DND-41 (cell line): ENCODE results near the gene PTPN21.

ENCODE experiments used
- CTCF ChIP-seq: IDR thresholded peaks from 2 replicates; pipeline ENCODE4 v1.5.1; 2012; ENCODE audit warnings: borderline replicate concordance, low read length, moderate library complexity, mild to moderate bottlenecking; ENCODE audit not compliant: poor library complexity, severe bottlenecking; ENCODE audit errors: extremely low read depth
- EZH2 ChIP-seq: IDR thresholded peaks from 3 replicates; pipeline ENCODE4 v1.6.1; 2012; ENCODE audit warnings: borderline replicate concordance, low read depth, mild to moderate bottlenecking, moderate library complexity, low read length, inconsistent platforms; ENCODE audit not compliant: severe bottlenecking

GRCh38 chr14:88481794-88482193 is 73.0 kb downstream of the PTPN21 start:
- TF ChIP-seq EZH2, result no peak
- no peak for TF ChIP-seq CTCF
